Duodenal mucosa (tissue), 2 donors: Measurements from ENCODE around the gene ZC3H18.
"Not testable (repeated sequence)": the region's sequence is repeated elsewhere in the genome, so short reads cannot be mapped to it uniquely, and the experiment has no call there.

Experiments used
- H3K27ac ChIP-seq: one replicate; pipeline ENCODE4 v1.7.0; 2013; ENCODE audit warnings: low read depth, low read length
- H3K27me3 ChIP-seq, 2 donors: one replicate each; pipeline ENCODE4 v1.7.0; 2013; ENCODE audit warnings: low read length in 2 of 2, control low read depth in 1 of 2; ENCODE audit not compliant: insufficient read depth in 2 of 2, control insufficient read depth in 1 of 2
- H3K36me3 ChIP-seq, 2 donors: one replicate each; pipeline ENCODE4 v1.7.0; 2013; ENCODE audit warnings: low read length in 2 of 2, control low read depth in 1 of 2; ENCODE audit not compliant: insufficient read depth in 2 of 2, control insufficient read depth in 1 of 2
- H3K4me1 ChIP-seq, 2 donors: one replicate each; pipeline ENCODE4 v1.7.0; 2013; ENCODE audit warnings: low read length in 2 of 2, control low read depth in 1 of 2; ENCODE audit not compliant: insufficient read depth in 2 of 2, control insufficient read depth in 1 of 2
- H3K4me3 ChIP-seq, 2 donors: one replicate each; pipeline ENCODE4 v1.7.0; 2013; ENCODE audit warnings: low read length in 2 of 2, low read depth in 1 of 2
- H3K9ac ChIP-seq, 2 donors: one replicate each; pipeline ENCODE4 v1.7.0; 2013; ENCODE audit warnings: low read length in 2 of 2, low read depth in 1 of 2
- H3K9me3 ChIP-seq, 2 donors: one replicate each; pipeline ENCODE4 v1.7.0; 2013; ENCODE audit warnings: low read length in 2 of 2, control low read depth in 1 of 2; ENCODE audit not compliant: control insufficient read depth in 1 of 2

The ZC3H18 gene

DNA sequence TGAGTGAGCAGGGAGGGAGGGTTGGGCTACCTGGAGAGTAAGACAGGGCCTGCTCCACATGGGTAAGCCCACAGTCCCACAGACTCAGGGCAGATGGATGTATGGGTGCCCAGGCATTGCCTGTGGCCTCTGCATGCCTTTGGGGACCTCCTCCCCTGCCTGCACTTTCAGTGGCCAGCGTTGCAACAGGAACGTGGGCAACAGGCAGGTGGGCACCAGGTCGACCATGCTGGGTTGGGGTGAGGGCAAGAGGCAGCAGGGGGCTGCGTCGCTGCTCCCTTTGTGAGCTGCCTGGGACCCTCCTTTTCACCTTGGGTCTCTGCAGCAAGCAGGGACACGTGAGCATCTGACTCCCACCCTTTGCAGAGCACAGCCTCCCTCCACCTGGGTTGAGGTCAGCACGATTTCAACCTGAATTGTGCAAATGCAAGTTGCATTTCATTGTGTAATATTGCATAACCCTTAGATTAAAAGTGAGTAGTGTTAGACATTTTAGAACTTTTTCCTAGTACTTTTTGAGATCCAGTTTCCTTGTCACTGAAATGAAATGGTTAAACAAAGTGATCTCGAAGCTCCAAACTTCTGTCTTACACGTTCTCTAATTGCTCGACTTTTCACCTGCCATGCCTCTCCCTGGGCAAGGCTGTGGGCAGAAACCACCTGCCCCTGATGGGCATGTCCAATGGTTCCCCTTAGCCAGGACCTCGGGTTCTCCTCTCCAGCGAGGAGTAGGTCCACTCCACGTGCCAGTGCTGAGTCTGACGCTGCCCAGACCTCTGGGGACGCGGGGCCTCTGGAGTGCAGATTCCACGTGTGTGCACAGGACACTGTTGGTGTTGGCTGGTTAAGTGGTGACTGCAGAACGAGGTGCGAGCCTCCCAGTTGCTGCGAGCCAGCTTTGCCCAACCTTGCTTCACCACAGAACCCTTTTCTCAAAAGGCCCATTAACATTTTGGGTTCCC lies 35.3 kb downstream of the ZC3H18 start:
- Histone ChIP-seq H3K36me3 (peaks cover 40 to 80% of the 10 kb centered on the region in 2 donors), H3K9ac (no peak overlapping the region), H3K4me1 (no peaks in the 10 kb centered on the region), H3K4me3 (no peak overlapping the region), H3K9me3 (no peaks in the 10 kb centered on the region), H3K27ac (no peak overlapping the region), H3K27me3 (no peaks in the 10 kb centered on the region)

DNA sequence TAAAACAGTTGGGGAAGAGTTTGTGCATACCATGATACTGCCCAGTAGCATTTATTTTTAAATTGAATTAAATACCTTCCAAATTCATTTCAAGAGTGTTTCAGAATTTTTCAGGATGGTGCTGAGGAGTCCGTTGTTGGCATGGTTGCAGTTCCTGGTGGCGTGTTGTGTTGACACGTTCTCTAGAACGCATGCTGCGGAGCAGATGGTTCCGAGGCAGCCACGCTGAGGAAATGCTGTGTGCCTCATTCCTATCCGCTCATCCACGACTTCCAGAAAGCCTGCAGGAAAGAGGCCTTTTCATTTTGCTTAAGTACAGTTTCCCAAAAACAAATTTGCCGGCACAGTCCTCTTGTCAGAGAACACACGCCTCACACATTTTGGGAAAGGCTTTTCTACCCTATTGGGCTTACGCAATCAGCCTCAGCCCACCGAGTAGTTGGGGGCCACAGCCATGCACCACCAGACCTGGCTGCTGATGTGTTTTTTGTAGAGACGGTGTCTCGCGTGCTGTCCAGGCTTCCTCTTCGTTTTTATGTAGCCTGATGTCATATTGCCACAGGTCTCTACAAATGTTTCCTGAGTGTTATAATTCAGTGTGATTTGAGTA lies 36.0 kb downstream of the ZC3H18 start:
- H3K36me3 ChIP-seq: peaks cover 39 to 80% of the 10 kb centered on the region in 2 donors

DNA sequence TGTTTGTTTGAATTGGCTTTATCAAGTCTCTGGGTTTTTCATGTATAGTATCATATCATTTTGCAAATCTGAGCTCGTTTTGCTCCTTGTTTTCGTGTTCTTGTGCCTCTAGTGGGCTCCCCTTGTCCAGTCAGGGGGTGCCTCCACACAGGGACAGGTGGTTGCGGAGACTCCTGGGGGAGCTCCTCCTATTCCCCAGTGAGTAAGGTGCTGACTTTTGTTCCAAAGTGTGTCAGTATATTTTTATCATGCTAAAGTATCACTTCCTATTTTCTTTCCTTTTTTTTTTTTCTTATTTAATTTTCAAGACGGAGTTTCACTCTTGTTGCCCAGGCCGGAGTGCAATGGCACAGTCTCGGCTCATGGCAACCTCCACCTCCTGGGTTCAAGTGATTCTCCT lies 37.9 kb downstream of the ZC3H18 start:
- no peak overlapping the region for H3K9ac ChIP-seq
- no peaks in the 10 kb centered on the region for H3K27me3 ChIP-seq
- H3K9me3 ChIP-seq: no peaks in the 10 kb centered on the region
- H3K4me3 ChIP-seq: no peak overlapping the region
- H3K27ac ChIP-seq: no peak overlapping the region
- H3K36me3 ChIP-seq: peaks cover 33 to 80% of the 10 kb centered on the region in 2 donors
- H3K4me1 ChIP-seq: no peaks in the 10 kb centered on the region

More for the DNA sequence above, 36.0 kb downstream of the ZC3H18 start:
- H3K4me1 ChIP-seq: no peaks in the 10 kb centered on the region
- H3K27ac ChIP-seq: no peak overlapping the region
- no peaks in the 10 kb centered on the region for H3K27me3 ChIP-seq
- H3K9me3 ChIP-seq: no peaks in the 10 kb centered on the region
- no peak overlapping the region for H3K4me3 ChIP-seq
- H3K9ac ChIP-seq: no peak overlapping the region

DNA sequence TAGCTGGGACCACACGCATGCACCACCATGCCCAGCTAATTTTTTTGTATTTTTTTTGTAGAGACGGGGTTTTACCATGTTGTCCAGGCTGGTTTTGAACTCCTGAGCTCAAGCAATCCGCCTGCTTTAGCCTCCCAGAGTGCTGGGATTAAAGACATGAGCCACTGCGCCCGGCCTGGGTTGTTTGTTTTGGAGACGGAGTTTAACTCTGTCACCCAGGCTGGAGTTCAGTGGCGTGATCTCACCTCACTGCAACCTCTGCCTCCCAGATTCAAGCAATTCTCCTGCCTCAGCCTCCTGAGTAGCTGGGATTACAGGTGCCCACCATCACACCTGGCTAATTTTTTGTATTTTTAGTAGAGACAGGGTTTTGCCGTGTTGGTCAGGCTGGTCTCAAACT lies 39.2 kb downstream of the ZC3H18 start:
- peaks cover 33 to 83% of the 10 kb centered on the region in 2 donors for H3K36me3 ChIP-seq
- H3K4me1 ChIP-seq, H3K27me3 ChIP-seq, H3K9me3 ChIP-seq, H3K27ac ChIP-seq, H3K9ac ChIP-seq, H3K4me3 ChIP-seq: not testable (repeated sequence)

DNA sequence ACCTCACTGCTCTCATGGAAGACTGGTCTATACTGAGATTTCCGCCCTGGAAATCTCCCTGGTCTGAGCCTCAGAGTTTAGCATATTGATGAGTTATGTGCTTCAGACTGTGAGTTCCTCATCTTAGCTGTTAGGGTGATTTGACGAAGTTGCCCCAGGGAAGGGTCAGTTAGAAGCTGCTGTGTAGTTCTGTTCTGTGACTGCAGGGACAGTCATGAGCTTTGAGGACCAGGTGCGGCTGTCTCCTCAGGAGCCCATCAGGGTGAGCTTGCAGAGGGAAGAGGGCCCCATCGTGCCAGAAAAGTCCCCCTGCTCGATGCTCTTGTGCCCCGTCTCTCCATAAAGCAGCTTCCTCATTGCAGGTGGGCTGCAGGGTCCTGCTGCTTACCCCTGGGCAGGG lies 39.9 kb downstream of the ZC3H18 start:
- no peak overlapping the region for H3K27ac ChIP-seq
- peaks cover 33 to 81% of the 10 kb centered on the region in 2 donors for H3K36me3 ChIP-seq
- H3K27me3 ChIP-seq: no peaks in the 10 kb centered on the region

DNA sequence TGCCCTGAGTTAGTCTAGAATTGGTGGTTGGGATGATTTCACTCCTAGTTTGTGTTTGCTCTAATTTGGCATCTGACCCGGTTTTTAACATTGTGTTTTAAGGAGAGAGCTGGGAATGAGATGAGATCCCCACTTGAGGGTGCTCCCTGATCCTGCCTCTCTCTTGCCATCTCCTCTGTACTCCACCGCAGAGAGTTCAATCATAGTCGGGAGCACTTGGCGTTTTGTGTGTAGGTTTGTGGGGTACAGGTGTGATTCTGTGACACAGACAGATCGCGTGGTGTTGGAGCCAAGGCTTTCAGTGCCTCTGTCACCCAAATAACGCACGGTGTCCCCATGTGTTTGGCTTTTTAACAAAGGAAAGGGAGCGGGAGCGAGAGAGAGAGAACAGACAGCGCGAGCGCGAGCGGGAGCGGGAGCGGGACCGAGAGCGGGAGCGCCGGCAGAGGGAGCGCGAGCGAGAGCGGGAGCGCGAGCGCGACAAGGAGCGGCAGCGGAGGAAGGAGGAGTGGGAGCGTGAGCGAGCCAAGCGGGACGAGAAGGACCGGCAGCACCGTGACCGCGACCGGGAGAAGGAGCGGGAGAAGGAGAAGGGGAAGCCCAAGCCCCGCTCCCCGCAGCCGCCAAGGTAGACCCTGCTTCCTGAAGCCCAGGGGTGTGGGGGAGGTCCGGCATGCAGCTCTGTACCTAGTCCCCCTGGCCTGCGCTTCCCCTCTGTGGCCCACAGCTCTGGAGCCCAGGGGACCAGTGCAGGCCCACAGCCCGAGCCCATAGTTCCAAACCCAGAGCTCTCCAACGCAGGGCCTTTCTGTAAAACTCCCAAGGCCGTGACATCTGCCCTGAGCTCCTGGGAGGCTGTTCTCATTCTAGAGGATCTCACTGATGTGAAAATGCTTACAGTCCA lies 41.0 kb downstream of the ZC3H18 start:
- no peaks in the 10 kb centered on the region for H3K9me3 ChIP-seq
- H3K27me3 ChIP-seq: no peaks in the 10 kb centered on the region
- no peak overlapping the region for H3K4me3 ChIP-seq
- H3K9ac ChIP-seq: no peak overlapping the region
- H3K36me3 ChIP-seq: peaks cover 24 to 70% of the 10 kb centered on the region in 2 donors
- no peak overlapping the region for H3K27ac ChIP-seq
- peaks cover 8 to 11% of the 10 kb centered on the region in 2 donors for H3K4me1 ChIP-seq

More for the DNA sequence above, 39.9 kb downstream of the ZC3H18 start:
- no peaks in the 10 kb centered on the region for H3K4me1 ChIP-seq
- H3K4me3 ChIP-seq: no peak overlapping the region
- H3K9ac ChIP-seq: no peak overlapping the region
- H3K9me3 ChIP-seq: no peaks in the 10 kb centered on the region

DNA sequence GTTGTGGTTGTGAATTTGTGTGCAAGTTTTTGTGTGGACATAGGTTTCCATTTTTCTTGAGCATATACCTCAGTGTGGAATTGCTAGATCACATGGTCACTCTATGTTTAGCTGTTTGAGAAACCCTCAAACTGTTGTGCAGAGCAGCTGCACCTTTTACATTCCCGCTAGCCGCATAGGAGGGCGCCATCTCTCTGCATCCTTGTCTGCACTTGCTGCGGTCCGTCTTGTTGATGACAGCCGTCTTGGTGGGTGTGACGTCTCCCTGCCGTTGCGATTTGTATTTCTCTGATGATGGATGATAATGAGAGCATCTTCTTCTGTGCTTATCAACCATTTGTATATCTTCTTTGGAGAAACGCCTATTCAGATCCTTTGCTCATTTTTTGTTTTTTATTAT lies 43.1 kb downstream of the ZC3H18 start:
- H3K4me1 ChIP-seq: peaks cover 29 to 30% of the 10 kb centered on the region in 2 donors
- H3K27me3 ChIP-seq: no peaks in the 10 kb centered on the region
- no peak overlapping the region for H3K27ac ChIP-seq
- no peaks in the 10 kb centered on the region for H3K9me3 ChIP-seq
- H3K36me3 ChIP-seq: peaks cover 18 to 56% of the 10 kb centered on the region in 2 donors
- H3K9ac ChIP-seq: no peak overlapping the region
- H3K4me3 ChIP-seq: no peak overlapping the region

DNA sequence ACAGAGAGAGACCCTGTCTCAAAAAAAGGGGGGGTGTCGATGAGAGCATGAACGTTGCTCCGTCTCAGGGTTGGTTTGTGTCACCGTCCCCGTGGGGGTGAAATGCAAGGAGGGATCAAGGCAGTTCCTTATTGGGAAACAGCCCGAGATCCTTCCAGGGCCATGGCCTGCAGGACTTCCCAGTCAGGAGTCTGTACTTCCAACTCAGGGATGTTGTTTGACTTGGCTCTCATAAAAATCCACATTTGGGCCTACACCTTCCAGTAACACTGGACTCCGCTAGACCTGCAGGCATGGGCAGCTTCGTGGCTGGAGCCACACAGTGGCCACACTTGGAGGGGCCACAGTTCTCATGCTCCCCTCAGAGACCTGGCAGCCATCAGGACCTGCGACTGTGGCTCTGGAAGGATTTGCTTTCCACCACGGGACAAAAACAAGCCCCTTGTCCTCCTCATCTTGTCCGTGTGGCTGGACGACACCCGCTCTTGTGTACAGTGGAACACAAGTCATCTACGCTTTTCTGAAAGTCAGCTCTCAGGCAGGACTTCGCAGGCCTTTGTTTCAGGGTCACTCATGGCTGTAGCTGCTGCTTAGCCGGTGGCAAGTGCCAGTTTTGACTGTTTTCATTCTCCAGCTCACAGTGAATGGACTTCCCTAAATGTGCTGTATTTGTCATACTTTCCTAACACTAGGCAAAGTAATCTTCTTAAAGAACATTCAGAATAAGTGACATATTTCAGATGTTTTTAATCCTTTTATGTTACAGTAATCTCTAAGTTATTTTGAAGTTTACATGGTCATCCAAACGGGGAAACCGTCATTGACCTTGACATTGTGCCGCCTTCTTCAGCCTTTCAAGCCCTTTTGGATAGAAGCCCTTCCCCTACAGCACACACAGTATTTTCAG lies 44.0 kb downstream of the ZC3H18 start:
- H3K27ac ChIP-seq: no peak overlapping the region
- H3K9me3 ChIP-seq: no peaks in the 10 kb centered on the region
- peaks cover 36 to 39% of the 10 kb centered on the region in 2 donors for H3K4me1 ChIP-seq
- no peaks in the 10 kb centered on the region for H3K27me3 ChIP-seq
- no peak overlapping the region for H3K4me3 ChIP-seq
- H3K9ac ChIP-seq: no peak overlapping the region
- peaks cover 14 to 54% of the 10 kb centered on the region in 2 donors for H3K36me3 ChIP-seq
